ENCODE results near the gene ZNF219.

ZNF219 gene

GRCh38 chr14:21091821-21092272, 6.6 kb downstream of the ZNF219 start:
- H3K4me2 ChIP-seq (ENCODE audit: low read length): no peak overlapping the region
- peaks cover 35 to 48% of the 10 kb centered on the region in 2 experiments for H3K36me3 ChIP-seq (ENCODE audit: control insufficient read depth in 1 of 2, insufficient read depth in 2 of 2, low read length in 2 of 2)
- no CpG with 5 or more reads among the region's 42 CpGs for WGBS (ENCODE audit: extremely low coverage, insufficient coverage, insufficient read length)
- H3K79me2 ChIP-seq (ENCODE audit: control insufficient read depth, insufficient read depth, low read length, poor library complexity): no peaks in the 10 kb centered on the region
- no peak overlapping the region for H3K27ac ChIP-seq (ENCODE audit: low read depth, low read length)
- H2AK5ac ChIP-seq (ENCODE audit: low read length): no peak overlapping the region
- no peaks in the 10 kb centered on the region for H3K27me3 ChIP-seq (ENCODE audit: insufficient read depth, low read length)
- H2BK5ac ChIP-seq (ENCODE audit: low read depth, low read length, poor library complexity): no peak overlapping the region
- no peaks in the 10 kb centered on the region for H3K79me1 ChIP-seq (ENCODE audit: low read length)
- no peak overlapping the region for H3K14ac ChIP-seq (ENCODE audit: low read length)
- no peak overlapping the region for H4K12ac ChIP-seq (ENCODE audit: low read depth, low read length)
- H3K4me3 ChIP-seq (ENCODE audit: low read depth, low read length): no peak overlapping the region
- H3K18ac ChIP-seq (ENCODE audit: low read length): no peak overlapping the region
- no peak overlapping the region for H4K8ac ChIP-seq (ENCODE audit: low read depth, low read length)
- H3K4ac ChIP-seq (ENCODE audit: low read depth, low read length): no peak overlapping the region
- no peak overlapping the region for H2BK12ac ChIP-seq (ENCODE audit: low read length)
- no peak overlapping the region for H2AFZ ChIP-seq (ENCODE audit: insufficient read depth, low read length, poor library complexity)
- no peak for DNase-seq
- no peak overlapping the region for H3K23ac ChIP-seq (ENCODE audit: low read length)
- H2BK120ac ChIP-seq (ENCODE audit: insufficient read depth, low read length, poor library complexity): no peak overlapping the region
- H4K91ac ChIP-seq (ENCODE audit: low read depth, low read length): no peak overlapping the region
- H3K9me3 ChIP-seq (ENCODE audit: insufficient read depth, low read depth, low read length): no peaks in the 10 kb centered on the region
- peaks cover 0 to 7% of the 10 kb centered on the region in 2 experiments for H3K4me1 ChIP-seq (ENCODE audit: control insufficient read depth in 1 of 2, insufficient read depth in 2 of 2, low read length in 2 of 2)
- H3K9ac ChIP-seq (ENCODE audit: low read length): no peak overlapping the region

- no peak overlapping the region for H3K14ac ChIP-seq (ENCODE audit: low read length)
- H3K4me1 ChIP-seq (ENCODE audit: control insufficient read depth in 1 of 2, insufficient read depth in 2 of 2, low read length in 2 of 2): peaks cover 0 to 7% of the 10 kb centered on the region in 2 experiments
- no peak overlapping the region for H4K91ac ChIP-seq (ENCODE audit: low read depth, low read length)
- no peak overlapping the region for H4K8ac ChIP-seq (ENCODE audit: low read depth, low read length)
- H4K12ac ChIP-seq (ENCODE audit: low read depth, low read length): no peak overlapping the region
- no peaks in the 10 kb centered on the region for H3K27me3 ChIP-seq (ENCODE audit: insufficient read depth, low read length)
- no peak overlapping the region for H3K4ac ChIP-seq (ENCODE audit: low read depth, low read length)
- no peak overlapping the region for H2AFZ ChIP-seq (ENCODE audit: insufficient read depth, low read length, poor library complexity)
- H3K36me3 ChIP-seq (ENCODE audit: control insufficient read depth in 1 of 2, insufficient read depth in 2 of 2, low read length in 2 of 2): peaks cover 36 to 51% of the 10 kb centered on the region in 2 experiments
- H3K23ac ChIP-seq (ENCODE audit: low read length): no peak overlapping the region
- no peak overlapping the region for H2BK12ac ChIP-seq (ENCODE audit: low read length)
- no CpG with 5 or more reads among the region's 45 CpGs for WGBS (ENCODE audit: extremely low coverage, insufficient coverage, insufficient read length)
- no peak overlapping the region for H3K4me2 ChIP-seq (ENCODE audit: low read length)
- no peaks in the 10 kb centered on the region for H3K79me2 ChIP-seq (ENCODE audit: control insufficient read depth, insufficient read depth, low read length, poor library complexity)
- H3K4me3 ChIP-seq (ENCODE audit: low read depth, low read length): no peak overlapping the region
- no peak overlapping the region for H2AK5ac ChIP-seq (ENCODE audit: low read length)
- DNase-seq: no peak
- H3K27ac ChIP-seq (ENCODE audit: low read depth, low read length): no peak overlapping the region
- H3K18ac ChIP-seq (ENCODE audit: low read length): no peak overlapping the region
- no peaks in the 10 kb centered on the region for H3K79me1 ChIP-seq (ENCODE audit: low read length)
- H3K9ac ChIP-seq (ENCODE audit: low read length): no peak overlapping the region
- no peak overlapping the region for H2BK120ac ChIP-seq (ENCODE audit: insufficient read depth, low read length, poor library complexity)
- H3K9me3 ChIP-seq (ENCODE audit: insufficient read depth, low read depth, low read length): no peaks in the 10 kb centered on the region
- no peak overlapping the region for H2BK5ac ChIP-seq (ENCODE audit: low read depth, low read length, poor library complexity)
These were observed 7.4 kb downstream of the ZNF219 start for GRCh38 chr14:21090940-21091663.

- peaks cover 43 to 58% of the 10 kb centered on the region in 2 experiments for H3K36me3 ChIP-seq (ENCODE audit: control insufficient read depth in 1 of 2, insufficient read depth in 2 of 2, low read length in 2 of 2)
- H3K4me1 ChIP-seq (ENCODE audit: control insufficient read depth in 1 of 2, insufficient read depth in 2 of 2, low read length in 2 of 2): peaks cover 0 to 7% of the 10 kb centered on the region in 2 experiments
- H2BK5ac ChIP-seq (ENCODE audit: low read depth, low read length, poor library complexity): no peak overlapping the region
- no peak overlapping the region for H3K4ac ChIP-seq (ENCODE audit: low read depth, low read length)
- H4K91ac ChIP-seq (ENCODE audit: low read depth, low read length): no peak overlapping the region
- no peak overlapping the region for H2BK120ac ChIP-seq (ENCODE audit: insufficient read depth, low read length, poor library complexity)
- no peak overlapping the region for H3K18ac ChIP-seq (ENCODE audit: low read length)
- no CpG with 5 or more reads among the region's 45 CpGs for WGBS (ENCODE audit: extremely low coverage, insufficient coverage, insufficient read length)
- no peak overlapping the region for H3K4me3 ChIP-seq (ENCODE audit: low read depth, low read length)
- H4K12ac ChIP-seq (ENCODE audit: low read depth, low read length): no peak overlapping the region
- H3K4me2 ChIP-seq (ENCODE audit: low read length): no peak overlapping the region
- no peaks in the 10 kb centered on the region for H3K79me2 ChIP-seq (ENCODE audit: control insufficient read depth, insufficient read depth, low read length, poor library complexity)
- no peak overlapping the region for H2AFZ ChIP-seq (ENCODE audit: insufficient read depth, low read length, poor library complexity)
- H3K14ac ChIP-seq (ENCODE audit: low read length): no peak overlapping the region
- H3K27me3 ChIP-seq (ENCODE audit: insufficient read depth, low read length): no peaks in the 10 kb centered on the region
- peak in 1 of 2 donors; percentile 59 for DNase-seq
- H3K79me1 ChIP-seq (ENCODE audit: low read length): no peaks in the 10 kb centered on the region
- H3K9ac ChIP-seq (ENCODE audit: low read length): no peak overlapping the region
- H3K9me3 ChIP-seq (ENCODE audit: insufficient read depth, low read depth, low read length): no peaks in the 10 kb centered on the region
- no peak overlapping the region for H3K23ac ChIP-seq (ENCODE audit: low read length)
- no peak overlapping the region for H2AK5ac ChIP-seq (ENCODE audit: low read length)
- no peak overlapping the region for H4K8ac ChIP-seq (ENCODE audit: low read depth, low read length)
- H2BK12ac ChIP-seq (ENCODE audit: low read length): no peak overlapping the region
- H3K27ac ChIP-seq (ENCODE audit: low read depth, low read length): no peak overlapping the region
These were observed 8.1 kb downstream of the ZNF219 start for GRCh38 chr14:21090194-21090939.

GRCh38 chr14:21089877-21090193, 8.6 kb downstream of the ZNF219 start:
- no peak overlapping the region for H2BK120ac ChIP-seq (ENCODE audit: insufficient read depth, low read length, poor library complexity)
- no peak overlapping the region for H3K18ac ChIP-seq (ENCODE audit: low read length)
- no peak overlapping the region for H2AK5ac ChIP-seq (ENCODE audit: low read length)
- H3K79me2 ChIP-seq (ENCODE audit: control insufficient read depth, insufficient read depth, low read length, poor library complexity): no peaks in the 10 kb centered on the region
- peaks cover 0 to 7% of the 10 kb centered on the region in 2 experiments for H3K4me1 ChIP-seq (ENCODE audit: control insufficient read depth in 1 of 2, insufficient read depth in 2 of 2, low read length in 2 of 2)
- H3K14ac ChIP-seq (ENCODE audit: low read length): no peak overlapping the region
- no peak overlapping the region for H4K8ac ChIP-seq (ENCODE audit: low read depth, low read length)
- no peak for DNase-seq
- H3K23ac ChIP-seq (ENCODE audit: low read length): no peak overlapping the region
- no peak overlapping the region for H3K4ac ChIP-seq (ENCODE audit: low read depth, low read length)
- no peak overlapping the region for H4K12ac ChIP-seq (ENCODE audit: low read depth, low read length)
- H2AFZ ChIP-seq (ENCODE audit: insufficient read depth, low read length, poor library complexity): no peak overlapping the region
- H4K91ac ChIP-seq (ENCODE audit: low read depth, low read length): no peak overlapping the region
- H3K27me3 ChIP-seq (ENCODE audit: insufficient read depth, low read length): no peaks in the 10 kb centered on the region
- WGBS (ENCODE audit: extremely low coverage, insufficient coverage, insufficient read length): no CpG with 5 or more reads among the region's 5 CpGs
- H2BK12ac ChIP-seq (ENCODE audit: low read length): no peak overlapping the region
- H3K79me1 ChIP-seq (ENCODE audit: low read length): no peaks in the 10 kb centered on the region
- H3K9ac ChIP-seq (ENCODE audit: low read length): no peak overlapping the region
- no peak overlapping the region for H3K27ac ChIP-seq (ENCODE audit: low read depth, low read length)
- H3K36me3 ChIP-seq (ENCODE audit: control insufficient read depth in 1 of 2, insufficient read depth in 2 of 2, low read length in 2 of 2): peaks cover 43 to 63% of the 10 kb centered on the region in 2 experiments
- no peaks in the 10 kb centered on the region for H3K9me3 ChIP-seq (ENCODE audit: insufficient read depth, low read depth, low read length)
- no peak overlapping the region for H3K4me3 ChIP-seq (ENCODE audit: low read depth, low read length)
- no peak overlapping the region for H2BK5ac ChIP-seq (ENCODE audit: low read depth, low read length, poor library complexity)
- no peak overlapping the region for H3K4me2 ChIP-seq (ENCODE audit: low read length)

Data from trophoblast cell (in vitro differentiated cells and primary cell).